Measurements from ENCODE around the gene ARL6IP4. TPM values are rescaled to one million over a fixed set of nuclear protein-coding genes. Genes with fewer than 3 reads are reported as not detected.

ARL6IP4 gene
- total RNA-seq, 2 experiments from 2014 or later, result 140 to 142 TPM

- Histone ChIP-seq H3K27me3 (ENCODE audit: control insufficient read depth in 1 of 2, insufficient read depth in 2 of 2, low read length in 2 of 2) (no peaks in the 10 kb centered on the region), H3K36me3 (ENCODE audit: insufficient read depth, low read length) (peaks cover 16% of the 10 kb centered on the region), H3K9me3 (ENCODE audit: control insufficient read depth in 1 of 2, insufficient read depth in 1 of 2, low read length in 2 of 2) (no peaks in the 10 kb centered on the region), H3K4me1 (ENCODE audit: insufficient read depth, low read length) (no peaks in the 10 kb centered on the region), H3K4me3 (ENCODE audit: low read length) (no peak overlapping the region), H3K27ac (ENCODE audit: low read depth in 1 of 2, low read length in 2 of 2) (no peak overlapping the region)
- Mint-ChIP-seq H3K27me3 (no peaks in the 10 kb centered on the region), H3K4me3 (no peak overlapping the region), H3K36me3 (ENCODE audit: low read depth) (no peaks in the 10 kb centered on the region), H3K4me1 (ENCODE audit: low read depth) (no peaks in the 10 kb centered on the region), H3K9me3 (no peaks in the 10 kb centered on the region), H3K27ac (no peak overlapping the region)
- intact Hi-C loops (cut with DNase I, micrococcal nuclease), result no loop called here
- DNase-seq (no peak), ATAC-seq (ENCODE audit: poor library complexity) (no peak)
- ChIA-PET POLR2A (interaction anchor here (0.5 kb wide), 1 partner anchor 199 kb away, joined by 3 read pairs; no protein-coding TSS in a partner anchor), CTCF (no interaction called here)
- TF ChIP-seq CTCF (IDR thresholded peaks at IDR 0.05), result no peak
Measured at GRCh38 chr12:122994140-122994675, 13.7 kb downstream of the ARL6IP4 start.

GRCh38 chr12:122994781-122995502, 14.5 kb downstream of the ARL6IP4 start:
- Histone ChIP-seq H3K27me3 (ENCODE audit: control insufficient read depth in 1 of 2, insufficient read depth in 2 of 2, low read length in 2 of 2) (no peaks in the 10 kb centered on the region), H3K4me3 (ENCODE audit: low read length) (no peak overlapping the region), H3K4me1 (ENCODE audit: insufficient read depth, low read length) (no peaks in the 10 kb centered on the region), H3K9me3 (ENCODE audit: control insufficient read depth in 1 of 2, insufficient read depth in 1 of 2, low read length in 2 of 2) (no peaks in the 10 kb centered on the region), H3K27ac (ENCODE audit: low read depth in 1 of 2, low read length in 2 of 2) (no peak overlapping the region), H3K36me3 (ENCODE audit: insufficient read depth, low read length) (peaks cover 19% of the 10 kb centered on the region)
- DNase-seq (no peak), ATAC-seq (ENCODE audit: poor library complexity) (no peak)
- no peaks in the 10 kb centered on the region for H3K4me1 Mint-ChIP-seq (ENCODE audit: low read depth)
- intact Hi-C loops (cut with DNase I, micrococcal nuclease), result no loop called here
- ChIA-PET POLR2A (no interaction called here), CTCF (no interaction called here)
- H3K4me3 Mint-ChIP-seq, result no peak overlapping the region
- H3K36me3 Mint-ChIP-seq (ENCODE audit: low read depth), result peaks cover 1% of the 10 kb centered on the region
- TF ChIP-seq CTCF (IDR thresholded peaks at IDR 0.05), result no peak
- no peak overlapping the region for H3K27ac Mint-ChIP-seq
- H3K9me3 Mint-ChIP-seq, result no peaks in the 10 kb centered on the region
- no peaks in the 10 kb centered on the region for H3K27me3 Mint-ChIP-seq

GRCh38 chr12:122995503-122996187, 15.2 kb downstream of the ARL6IP4 start:
- no peak overlapping the region for H3K4me3 Mint-ChIP-seq
- no peak overlapping the region for H3K27ac ChIP-seq (ENCODE audit: low read depth in 1 of 2, low read length in 2 of 2)
- intact Hi-C loops (cut with DNase I, micrococcal nuclease), result no loop called here
- ChIA-PET POLR2A (no interaction called here), CTCF (no interaction called here)
- H3K4me3 ChIP-seq (ENCODE audit: low read length), result no peak overlapping the region
- no peaks in the 10 kb centered on the region for H3K27me3 ChIP-seq (ENCODE audit: control insufficient read depth in 1 of 2, insufficient read depth in 2 of 2, low read length in 2 of 2)
- no peak for TF ChIP-seq CTCF (IDR thresholded peaks at IDR 0.05)
- H3K9me3 ChIP-seq (ENCODE audit: control insufficient read depth in 1 of 2, insufficient read depth in 1 of 2, low read length in 2 of 2), result no peaks in the 10 kb centered on the region
- no peaks in the 10 kb centered on the region for H3K27me3 Mint-ChIP-seq
- H3K9me3 Mint-ChIP-seq, result no peaks in the 10 kb centered on the region
- no peaks in the 10 kb centered on the region for H3K4me1 Mint-ChIP-seq (ENCODE audit: low read depth)
- H3K27ac Mint-ChIP-seq, result no peak overlapping the region
- no peaks in the 10 kb centered on the region for H3K4me1 ChIP-seq (ENCODE audit: insufficient read depth, low read length)
- DNase-seq (no peak), ATAC-seq (ENCODE audit: poor library complexity) (no peak)
- peaks cover 23% of the 10 kb centered on the region for H3K36me3 ChIP-seq (ENCODE audit: insufficient read depth, low read length)
- H3K36me3 Mint-ChIP-seq (ENCODE audit: low read depth), result peaks cover 8% of the 10 kb centered on the region
